Measurements from ENCODE around the gene EIF4B. TPM values are rescaled to one million over a fixed set of nuclear protein-coding genes. Genes with fewer than 3 reads are reported as not detected.

EIF4B gene
- total and polyA plus RNA-seq, 2 experiments from 2014 or later: 141 to 584 TPM

DNA sequence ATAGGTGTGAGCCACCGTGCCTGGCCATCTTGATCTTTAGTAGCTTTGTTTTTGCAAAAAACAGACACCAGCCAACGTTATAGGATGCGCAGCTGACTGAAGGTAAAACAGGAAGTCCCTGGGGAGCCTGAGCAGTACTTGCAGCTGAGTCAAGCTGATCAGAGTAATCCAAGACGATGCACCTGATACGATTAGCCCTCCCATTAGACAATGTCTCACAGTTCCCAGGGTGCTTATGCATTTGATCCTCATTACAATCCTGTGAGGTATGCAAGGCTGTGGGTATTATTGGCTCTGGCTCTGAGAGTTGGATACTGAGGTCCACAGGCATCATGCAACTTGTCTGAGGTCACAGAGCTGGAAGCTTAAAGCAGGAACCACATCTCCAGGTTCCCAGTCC, 49.3 kb upstream of the EIF4B start:
- ATAC-seq: peak; percentile 17
- no peak overlapping the region for H3K4me2 ChIP-seq
- no peak overlapping the region for H3K4me3 ChIP-seq
- TF ChIP-seq CREB1 (CRISPR knock-in tag; IDR thresholded peaks at IDR 0.05; ENCODE audit: low read depth) (no peak), NANOG (IDR thresholded peaks at IDR 0.05; ENCODE audit: borderline replicate concordance) (no peak), EZH2phosphoT487 (IDR thresholded peaks at IDR 0.05; ENCODE audit: unreplicated experiment) (no peak), JUNB (IDR thresholded peaks at IDR 0.05; ENCODE audit: unreplicated experiment) (no peak), ZNF114 (CRISPR knock-in tag; IDR thresholded peaks at IDR 0.05) (no peak), ZNF331 (CRISPR knock-in tag; IDR thresholded peaks at IDR 0.05; ENCODE audit: low read depth) (no peak), EZH2 (IDR thresholded peaks at IDR 0.05; ENCODE audit: low read depth, unreplicated experiment) (no peak), POLR2AphosphoS5 (IDR thresholded peaks at IDR 0.05; ENCODE audit: low read depth) (no peak), STAT1 (IDR thresholded peaks at IDR 0.05; ENCODE audit: unreplicated experiment) (no peak)
- TF ChIP-seq, protein P1, sequence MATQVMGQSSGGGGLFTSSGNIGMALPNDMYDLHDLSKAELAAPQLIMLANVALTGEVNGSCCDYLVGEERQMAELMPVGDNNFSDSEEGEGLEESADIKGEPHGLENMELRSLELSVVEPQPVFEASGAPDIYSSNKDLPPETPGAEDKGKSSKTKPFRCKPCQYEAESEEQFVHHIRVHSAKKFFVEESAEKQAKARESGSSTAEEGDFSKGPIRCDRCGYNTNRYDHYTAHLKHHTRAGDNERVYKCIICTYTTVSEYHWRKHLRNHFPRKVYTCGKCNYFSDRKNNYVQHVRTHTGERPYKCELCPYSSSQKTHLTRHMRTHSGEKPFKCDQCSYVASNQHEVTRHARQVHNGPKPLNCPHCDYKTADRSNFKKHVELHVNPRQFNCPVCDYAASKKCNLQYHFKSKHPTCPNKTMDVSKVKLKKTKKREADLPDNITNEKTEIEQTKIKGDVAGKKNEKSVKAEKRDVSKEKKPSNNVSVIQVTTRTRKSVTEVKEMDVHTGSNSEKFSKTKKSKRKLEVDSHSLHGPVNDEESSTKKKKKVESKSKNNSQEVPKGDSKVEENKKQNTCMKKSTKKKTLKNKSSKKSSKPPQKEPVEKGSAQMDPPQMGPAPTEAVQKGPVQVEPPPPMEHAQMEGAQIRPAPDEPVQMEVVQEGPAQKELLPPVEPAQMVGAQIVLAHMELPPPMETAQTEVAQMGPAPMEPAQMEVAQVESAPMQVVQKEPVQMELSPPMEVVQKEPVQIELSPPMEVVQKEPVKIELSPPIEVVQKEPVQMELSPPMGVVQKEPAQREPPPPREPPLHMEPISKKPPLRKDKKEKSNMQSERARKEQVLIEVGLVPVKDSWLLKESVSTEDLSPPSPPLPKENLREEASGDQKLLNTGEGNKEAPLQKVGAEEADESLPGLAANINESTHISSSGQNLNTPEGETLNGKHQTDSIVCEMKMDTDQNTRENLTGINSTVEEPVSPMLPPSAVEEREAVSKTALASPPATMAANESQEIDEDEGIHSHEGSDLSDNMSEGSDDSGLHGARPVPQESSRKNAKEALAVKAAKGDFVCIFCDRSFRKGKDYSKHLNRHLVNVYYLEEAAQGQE (IDR thresholded peaks at IDR 0.05; ENCODE audit: unreplicated experiment): no peak
- TF ChIP-seq, protein P2, sequence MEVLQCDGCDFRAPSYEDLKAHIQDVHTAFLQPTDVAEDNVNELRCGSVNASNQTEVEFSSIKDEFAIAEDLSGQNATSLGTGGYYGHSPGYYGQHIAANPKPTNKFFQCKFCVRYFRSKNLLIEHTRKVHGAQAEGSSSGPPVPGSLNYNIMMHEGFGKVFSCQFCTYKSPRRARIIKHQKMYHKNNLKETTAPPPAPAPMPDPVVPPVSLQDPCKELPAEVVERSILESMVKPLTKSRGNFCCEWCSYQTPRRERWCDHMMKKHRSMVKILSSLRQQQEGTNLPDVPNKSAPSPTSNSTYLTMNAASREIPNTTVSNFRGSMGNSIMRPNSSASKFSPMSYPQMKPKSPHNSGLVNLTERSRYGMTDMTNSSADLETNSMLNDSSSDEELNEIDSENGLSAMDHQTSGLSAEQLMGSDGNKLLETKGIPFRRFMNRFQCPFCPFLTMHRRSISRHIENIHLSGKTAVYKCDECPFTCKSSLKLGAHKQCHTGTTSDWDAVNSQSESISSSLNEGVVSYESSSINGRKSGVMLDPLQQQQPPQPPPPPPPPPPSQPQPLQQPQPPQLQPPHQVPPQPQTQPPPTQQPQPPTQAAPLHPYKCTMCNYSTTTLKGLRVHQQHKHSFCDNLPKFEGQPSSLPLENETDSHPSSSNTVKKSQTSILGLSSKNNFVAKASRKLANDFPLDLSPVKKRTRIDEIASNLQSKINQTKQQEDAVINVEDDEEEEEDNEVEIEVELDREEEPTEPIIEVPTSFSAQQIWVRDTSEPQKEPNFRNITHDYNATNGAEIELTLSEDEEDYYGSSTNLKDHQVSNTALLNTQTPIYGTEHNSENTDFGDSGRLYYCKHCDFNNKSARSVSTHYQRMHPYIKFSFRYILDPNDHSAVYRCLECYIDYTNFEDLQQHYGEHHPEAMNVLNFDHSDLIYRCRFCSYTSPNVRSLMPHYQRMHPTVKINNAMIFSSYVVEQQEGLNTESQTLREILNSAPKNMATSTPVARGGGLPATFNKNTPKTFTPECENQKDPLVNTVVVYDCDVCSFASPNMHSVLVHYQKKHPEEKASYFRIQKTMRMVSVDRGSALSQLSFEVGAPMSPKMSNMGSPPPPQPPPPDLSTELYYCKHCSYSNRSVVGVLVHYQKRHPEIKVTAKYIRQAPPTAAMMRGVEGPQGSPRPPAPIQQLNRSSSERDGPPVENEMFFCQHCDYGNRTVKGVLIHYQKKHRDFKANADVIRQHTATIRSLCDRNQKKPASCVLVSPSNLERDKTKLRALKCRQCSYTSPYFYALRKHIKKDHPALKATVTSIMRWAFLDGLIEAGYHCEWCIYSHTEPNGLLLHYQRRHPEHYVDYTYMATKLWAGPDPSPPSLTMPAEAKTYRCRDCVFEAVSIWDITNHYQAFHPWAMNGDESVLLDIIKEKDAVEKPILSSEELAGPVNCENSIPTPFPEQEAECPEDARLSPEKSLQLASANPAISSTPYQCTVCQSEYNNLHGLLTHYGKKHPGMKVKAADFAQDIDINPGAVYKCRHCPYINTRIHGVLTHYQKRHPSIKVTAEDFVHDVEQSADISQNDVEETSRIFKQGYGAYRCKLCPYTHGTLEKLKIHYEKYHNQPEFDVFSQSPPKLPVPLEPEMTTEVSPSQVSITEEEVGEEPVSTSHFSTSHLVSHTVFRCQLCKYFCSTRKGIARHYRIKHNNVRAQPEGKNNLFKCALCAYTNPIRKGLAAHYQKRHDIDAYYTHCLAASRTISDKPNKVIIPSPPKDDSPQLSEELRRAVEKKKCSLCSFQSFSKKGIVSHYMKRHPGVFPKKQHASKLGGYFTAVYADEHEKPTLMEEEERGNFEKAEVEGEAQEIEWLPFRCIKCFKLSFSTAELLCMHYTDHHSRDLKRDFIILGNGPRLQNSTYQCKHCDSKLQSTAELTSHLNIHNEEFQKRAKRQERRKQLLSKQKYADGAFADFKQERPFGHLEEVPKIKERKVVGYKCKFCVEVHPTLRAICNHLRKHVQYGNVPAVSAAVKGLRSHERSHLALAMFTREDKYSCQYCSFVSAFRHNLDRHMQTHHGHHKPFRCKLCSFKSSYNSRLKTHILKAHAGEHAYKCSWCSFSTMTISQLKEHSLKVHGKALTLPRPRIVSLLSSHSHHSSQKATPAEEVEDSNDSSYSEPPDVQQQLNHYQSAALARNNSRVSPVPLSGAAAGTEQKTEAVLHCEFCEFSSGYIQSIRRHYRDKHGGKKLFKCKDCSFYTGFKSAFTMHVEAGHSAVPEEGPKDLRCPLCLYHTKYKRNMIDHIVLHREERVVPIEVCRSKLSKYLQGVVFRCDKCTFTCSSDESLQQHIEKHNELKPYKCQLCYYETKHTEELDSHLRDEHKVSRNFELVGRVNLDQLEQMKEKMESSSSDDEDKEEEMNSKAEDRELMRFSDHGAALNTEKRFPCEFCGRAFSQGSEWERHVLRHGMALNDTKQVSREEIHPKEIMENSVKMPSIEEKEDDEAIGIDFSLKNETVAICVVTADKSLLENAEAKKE (CRISPR knock-in tag; IDR thresholded peaks at IDR 0.05): no peak
- TF ChIP-seq, protein P3, sequence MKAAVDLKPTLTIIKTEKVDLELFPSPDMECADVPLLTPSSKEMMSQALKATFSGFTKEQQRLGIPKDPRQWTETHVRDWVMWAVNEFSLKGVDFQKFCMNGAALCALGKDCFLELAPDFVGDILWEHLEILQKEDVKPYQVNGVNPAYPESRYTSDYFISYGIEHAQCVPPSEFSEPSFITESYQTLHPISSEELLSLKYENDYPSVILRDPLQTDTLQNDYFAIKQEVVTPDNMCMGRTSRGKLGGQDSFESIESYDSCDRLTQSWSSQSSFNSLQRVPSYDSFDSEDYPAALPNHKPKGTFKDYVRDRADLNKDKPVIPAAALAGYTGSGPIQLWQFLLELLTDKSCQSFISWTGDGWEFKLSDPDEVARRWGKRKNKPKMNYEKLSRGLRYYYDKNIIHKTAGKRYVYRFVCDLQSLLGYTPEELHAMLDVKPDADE (IDR thresholded peaks at IDR 0.05): no peak
- TF ChIP-seq, protein P4, sequence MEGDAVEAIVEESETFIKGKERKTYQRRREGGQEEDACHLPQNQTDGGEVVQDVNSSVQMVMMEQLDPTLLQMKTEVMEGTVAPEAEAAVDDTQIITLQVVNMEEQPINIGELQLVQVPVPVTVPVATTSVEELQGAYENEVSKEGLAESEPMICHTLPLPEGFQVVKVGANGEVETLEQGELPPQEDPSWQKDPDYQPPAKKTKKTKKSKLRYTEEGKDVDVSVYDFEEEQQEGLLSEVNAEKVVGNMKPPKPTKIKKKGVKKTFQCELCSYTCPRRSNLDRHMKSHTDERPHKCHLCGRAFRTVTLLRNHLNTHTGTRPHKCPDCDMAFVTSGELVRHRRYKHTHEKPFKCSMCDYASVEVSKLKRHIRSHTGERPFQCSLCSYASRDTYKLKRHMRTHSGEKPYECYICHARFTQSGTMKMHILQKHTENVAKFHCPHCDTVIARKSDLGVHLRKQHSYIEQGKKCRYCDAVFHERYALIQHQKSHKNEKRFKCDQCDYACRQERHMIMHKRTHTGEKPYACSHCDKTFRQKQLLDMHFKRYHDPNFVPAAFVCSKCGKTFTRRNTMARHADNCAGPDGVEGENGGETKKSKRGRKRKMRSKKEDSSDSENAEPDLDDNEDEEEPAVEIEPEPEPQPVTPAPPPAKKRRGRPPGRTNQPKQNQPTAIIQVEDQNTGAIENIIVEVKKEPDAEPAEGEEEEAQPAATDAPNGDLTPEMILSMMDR (conservative IDR thresholded peaks at IDR 0.05; ENCODE audit: low read depth in 2 of 2): no peak
- peak overlapping the region; percentile 45; the same call in 1 of the 2 replicates for H3K27ac ChIP-seq (ENCODE audit: low read depth)
- Mint-ChIP-seq H3K36me3 (ENCODE audit: low read depth) (peaks cover 16% of the 10 kb centered on the region), H3K9me3 (no peaks in the 10 kb centered on the region), H3K4me1 (peaks cover 8% of the 10 kb centered on the region; the same call in 2 of the 3 replicates), H3K4me3 (no peak overlapping the region), H3K27ac (no peak overlapping the region), H3K27me3 (ENCODE audit: insufficient read depth, low read depth, poor library complexity) (peaks cover 12% of the 10 kb centered on the region)
- peaks cover 22% of the 10 kb centered on the region for H3F3A ChIP-seq (replicated peaks; ENCODE audit: low read depth)
- no peaks in the 10 kb centered on the region for H3K9me2 ChIP-seq (ENCODE audit: insufficient read depth)
- peaks cover 7% of the 10 kb centered on the region for H3K4me1 ChIP-seq (ENCODE audit: insufficient read depth)
- no peaks in the 10 kb centered on the region for H3K27me3 ChIP-seq (ENCODE audit: insufficient read depth)
- H3K79me2 ChIP-seq (replicated peaks; ENCODE audit: insufficient read depth): no peaks in the 10 kb centered on the region
- peaks cover 10% of the 10 kb centered on the region; the same call in 1 of the 2 replicates for H3K36me3 ChIP-seq (ENCODE audit: insufficient read depth)
- H2AFZ ChIP-seq: no peak overlapping the region
- peaks cover 10% of the 10 kb centered on the region; the same call in 1 of the 2 replicates for H4K20me1 ChIP-seq (replicated peaks; ENCODE audit: insufficient read depth)
- no peak for DNase-seq (ENCODE audit: low spot score)
